HepG2 (cell line): Measurements from ENCODE around the gene HOXB5. TPM values are rescaled to one million over a fixed set of nuclear protein-coding genes. Genes with fewer than 3 reads are reported as not detected.

Source experiments
- ATAC-seq: fragments of 200-7000 bp; cut with Tn5 transposase; 3 replicates; pipeline ENCODE4 v1.9.1; 2020; ENCODE audit warnings: mild to moderate bottlenecking, moderate library complexity
- BruUV-seq: library from RNA; stranded (reverse); fragments of 400-500 nt; replicated peaks from 2 replicates; lab custom pipeline; 2021; lab: Mats Ljungman, UMichigan
- CTCF ChIA-PET: fragments of 300-600 bp; formaldehyde crosslinking; extraction: SDS; loops from one replicate; lab custom pipeline; 2021; ENCODE audit warnings: low total read pairs, inconsistent platforms, low intra/inter-chr PET ratio; lab: Yijun Ruan, JAX
- POLR2A ChIA-PET: fragments of 350-600 bp; sonication (Branson Sonifier 250); formaldehyde crosslinking; loops from one replicate; lab custom pipeline; 2020; ENCODE audit warnings: antibody characterized with exemption, inconsistent platforms; lab: Yijun Ruan, JAX
- DNase-seq: peaks from one replicate; pipeline ENCODE4 v3.0.0-alpha.2; 2015; ENCODE audit warnings: low spot score
- FAIRE-seq: peaks from 3 replicates; lab custom pipeline; 2011; peaks lifted over from hg19 to GRCh38; lab: Jason Lieb, UNC
- H2AFZ ChIP-seq: one replicate; pipeline ENCODE4 v1.6.1; 2011; ENCODE audit warnings: low read length, inconsistent platforms
- H3K27ac ChIP-seq: fragments of 300-600 bp; 3 replicates; pipeline ENCODE4 v1.8.0; 2011; ENCODE audit warnings: mixed run types, mild to moderate bottlenecking, mixed read lengths, low read length, inconsistent platforms; ENCODE audit not compliant: insufficient read depth; ENCODE audit errors: extremely low read length
- H3K27me3 ChIP-seq, 2 experiments: fragments of 200-600 bp in 1 of 2; 2 replicates in 1 of 2; 3 replicates in 1 of 2; pipeline versions ENCODE4 v1.6.0 to v1.8.0; 2011; ENCODE audit warnings: low read length in 2 of 2, mild to moderate bottlenecking in 2 of 2, moderate library complexity in 2 of 2, inconsistent platforms in 1 of 2; ENCODE audit not compliant: insufficient read depth in 2 of 2, control insufficient read depth in 1 of 2
- H3K36me3 ChIP-seq, 2 experiments: fragments of 200-600 bp in 1 of 2; replicated peaks in 1 of 2; 2 replicates in 1 of 2; 3 replicates in 1 of 2; pipeline versions ENCODE4 v1.5.1 to v1.8.0; 2011; ENCODE audit warnings: low read length in 2 of 2, inconsistent platforms in 1 of 2; ENCODE audit not compliant: insufficient read depth in 2 of 2, control insufficient read depth in 1 of 2
- H3K4me1 ChIP-seq: 2 replicates; pipeline ENCODE4 v1.5.1; 2012; ENCODE audit warnings: low read length, inconsistent platforms; ENCODE audit not compliant: insufficient read depth
- H3K4me2 ChIP-seq: 2 replicates; pipeline ENCODE4 v1.6.0; 2011; ENCODE audit warnings: low read depth, low read length, inconsistent platforms
- H3K4me3 ChIP-seq, 3 experiments: fragments of 200-600 bp in 1 of 3; sonication (generic), shearing (Covaris generic) in 1 of 3; replicated peaks in 1 of 3; 2 replicates each; pipeline ENCODE4 v1.5.1; 2011 to 2016; ENCODE audit warnings: low read length in 3 of 3, inconsistent platforms in 2 of 3, low read depth in 2 of 3, mild to moderate bottlenecking in 2 of 3, control low read depth in 1 of 3, mixed read lengths in 1 of 3; ENCODE audit not compliant: insufficient read depth in 1 of 3
- H3K79me2 ChIP-seq: one replicate; pipeline ENCODE4 v1.6.1; 2011; ENCODE audit warnings: low read length, inconsistent platforms; ENCODE audit not compliant: insufficient read depth
- H3K9ac ChIP-seq: 2 replicates; pipeline ENCODE4 v1.6.0; 2011; ENCODE audit warnings: mild to moderate bottlenecking, low read depth, low read length, inconsistent platforms; ENCODE audit not compliant: insufficient read depth
- H3K9me3 ChIP-seq: 2 replicates; pipeline ENCODE4 v1.5.1; 2012; ENCODE audit warnings: mild to moderate bottlenecking, low read length
- H4K20me1 ChIP-seq: 2 replicates; pipeline ENCODE4 v1.6.0; 2011; ENCODE audit warnings: inconsistent platforms, mild to moderate bottlenecking, low read length, moderate library complexity; ENCODE audit not compliant: insufficient read depth
- CBX5 ChIP-seq: sonication (generic); formaldehyde crosslinking; IDR thresholded peaks from 2 replicates; pipeline ENCODE4 v1.4.0; 2020; ENCODE audit warnings: missing genetic modification reagents, borderline replicate concordance
- KDM5B ChIP-seq: sonication (generic); formaldehyde crosslinking; IDR thresholded peaks from 2 replicates; pipeline ENCODE4 v1.4.0; 2020; ENCODE audit warnings: missing genetic modification reagents, mild to moderate bottlenecking, borderline replicate concordance
- NFE2L2 ChIP-seq: fragments of 150-350 bp; IDR thresholded peaks from 2 replicates; pipeline ENCODE4 v1.6.1; 2014; ENCODE audit warnings: low read length
- REPIN1 ChIP-seq: sonication (generic); formaldehyde crosslinking; IDR thresholded peaks from 2 replicates; pipeline ENCODE4 v1.8.0; 2022; ENCODE audit warnings: missing genetic modification reagents, low read depth, mild to moderate bottlenecking, borderline replicate concordance
- RERE ChIP-seq: IDR thresholded peaks from 2 replicates; pipeline ENCODE4 v1.6.1; 2016; ENCODE audit warnings: low read depth, missing genetic modification reagents, missing compliant biosample characterization
- THAP8 ChIP-seq: sonication (generic); formaldehyde crosslinking; IDR thresholded peaks from 2 replicates; pipeline ENCODE4 v1.5.1; 2020; ENCODE audit warnings: missing genetic modification reagents, mild to moderate bottlenecking, borderline replicate concordance
- THAP9 ChIP-seq: sonication (generic); formaldehyde crosslinking; IDR thresholded peaks from 2 replicates; pipeline ENCODE4; 2020; ENCODE audit warnings: missing genetic modification reagents, mild to moderate bottlenecking, borderline replicate concordance
- ZBTB21 ChIP-seq: sonication (generic); formaldehyde crosslinking; IDR thresholded peaks from 2 replicates; pipeline ENCODE4 v1.4.0; 2020; ENCODE audit warnings: missing genetic modification reagents
- ZNF10 ChIP-seq: sonication (generic); formaldehyde crosslinking; IDR thresholded peaks from 2 replicates; pipeline ENCODE4 v1.4.0; 2020; ENCODE audit warnings: mild to moderate bottlenecking, low read depth, missing genetic modification reagents, borderline replicate concordance
- ZNF3 ChIP-seq: IDR thresholded peaks from 2 replicates; pipeline ENCODE4 v1.7.0; 2017; ENCODE audit warnings: inconsistent platforms
- ZNF569 ChIP-seq: sonication (generic); formaldehyde crosslinking; IDR thresholded peaks from 2 replicates; pipeline ENCODE4 v1.5.0; 2020; ENCODE audit warnings: mild to moderate bottlenecking, missing genetic modification reagents, moderate library complexity, borderline replicate concordance
- ZNF704 ChIP-seq: sonication (generic); formaldehyde crosslinking; IDR thresholded peaks from 2 replicates; pipeline ENCODE4 v1.8.1; 2023; ENCODE audit warnings: mild to moderate bottlenecking, inconsistent platforms, moderate library complexity, missing genetic modification reagents, borderline replicate concordance
- WGBS: methylation state at CpG from one replicate; pipeline ENCODE4 v1.1.6; 2017; ENCODE audit warnings: low lambda C conversion rate; 5-methylcytosine and 5-hydroxymethylcytosine counted together
- in situ Hi-C: cut with HindIII; loops from 2 replicates; pipeline ENCODE4 v1.10.0; 2017; ENCODE audit warnings: low pct_unique_long_range_greater_than_20kb; ENCODE audit not compliant: extremely low pct_ligation_motif_present
- intact Hi-C: fragments of 100-400 bp; cut with micrococcal nuclease; formaldehyde crosslinking; loops from one replicate; pipeline ENCODE4 v1.10.0; 2022; ENCODE audit not compliant: unreplicated experiment
- polyA plus RNA-seq, 8 experiments: library from polyadenylated mRNA; depleted of rRNA in 3 of 8; stranded (reverse) in 7 of 8; unstranded in 1 of 8; fragments of >200 nt; fragmentation: Illumina TruSeq in 4 of 8; extraction: Trizol in 4 of 8; gene quantifications; 2 replicates each; pipeline versions ENCODE4 v1.2.1 to v1.2.3, GENCODE V29; 2011 to 2016; ENCODE audit warnings: low read depth in 4 of 8, missing spikeins in 1 of 8, mixed read lengths in 1 of 8; ENCODE audit not compliant: insufficient read depth in 1 of 8
- total RNA-seq, 5 experiments: library from RNA; depleted of rRNA; stranded (reverse); fragments of >200 nt; fragmentation: Illumina TruSeq; extraction: Trizol; gene quantifications; 2 replicates each; pipeline ENCODE4 v1.2.3, GENCODE V29; 2016; ENCODE audit warnings: low read depth in 1 of 5

HOXB5 gene
- total and polyA plus RNA-seq, 2 of the 13 experiments (the other 11 are each of a cell fraction or from before 2014, with no cell fraction given) = not detected

GRCh38 chr17:48609759-48610281 lies 16.2 kb upstream of the HOXB5 start:
- peak overlapping the region in 1 of 3 experiments; percentile 72; a peak in 2 of 6 replicates for H3K4me3 ChIP-seq
- intact Hi-C loops = no loop called here
- no peak overlapping the region for H2AFZ ChIP-seq
- no peak overlapping the region for H3K9ac ChIP-seq
- H3K36me3 ChIP-seq = no peaks in the 10 kb centered on the region
- no TSS peak for BruUV-seq
- peaks cover 24 to 95% of the 10 kb centered on the region in 2 experiments; a peak in 4 of 5 replicates for H3K27me3 ChIP-seq
- in situ Hi-C loops = loop anchor here (5.0 kb wide), 1 partner anchor 583 kb away; no protein-coding TSS in a partner anchor
- peak overlapping the region; percentile 74 for H3K4me2 ChIP-seq
- no peaks in the 10 kb centered on the region for H3K79me2 ChIP-seq
- no peak for FAIRE-seq
- no peak for ATAC-seq
- H3K9me3 ChIP-seq = no peaks in the 10 kb centered on the region
- H4K20me1 ChIP-seq = no peaks in the 10 kb centered on the region; the same call in 1 of the 2 replicates
- peaks cover 23% of the 10 kb centered on the region for H3K4me1 ChIP-seq
- no peak for DNase-seq
- 12% methylated on average over 13 of the region's 15 CpGs for WGBS
- ChIA-PET CTCF (no interaction called here), POLR2A (no interaction called here)
- H3K27ac ChIP-seq = no peak overlapping the region
- TF ChIP-seq ZNF10 (CRISPR knock-in tag) = no peak
- no peak for TF ChIP-seq THAP8
- TF ChIP-seq CBX5 (CRISPR knock-in tag) = no peak
- TF ChIP-seq ZBTB21 = no peak
- no peak for TF ChIP-seq ZNF569
- TF ChIP-seq KDM5B (CRISPR knock-in tag) = no peak
- no peak for TF ChIP-seq REPIN1 (CRISPR knock-in tag)
- 0 out of 2 replicates have a peak, but pooled peaks have one; percentile 11 for TF ChIP-seq ZNF704 (CRISPR knock-in tag)
- no peak for TF ChIP-seq NFE2L2
- 0 out of 2 replicates have a peak, but pooled peaks have one; percentile 12 for TF ChIP-seq THAP9 (CRISPR knock-in tag)
- TF ChIP-seq RERE = no peak
- no peak for TF ChIP-seq ZNF3
